NT2/D1 (cell line): ENCODE measurements around the gene CCNB2.

Experiments used
- YY1 ChIP-seq: IDR thresholded peaks from 2 replicates; pipeline ENCODE4 v1.6.1; 2011; ENCODE audit not compliant: insufficient read length, insufficient read depth
- ZNF274 ChIP-seq: IDR thresholded peaks from 2 replicates; pipeline ENCODE4 v1.6.1; 2011; ENCODE audit warnings: mild to moderate bottlenecking, low read depth, low read length

- no peak for TF ChIP-seq ZNF274
- no peak for TF ChIP-seq YY1
These were observed 41.9 kb upstream of the CCNB2 start for GRCh38 chr15:59063042-59063441.
